Inflammatory macrophage treated with lipopolysaccharide for 1 hour (primary cell): ENCODE data around the gene RASSF1.
A peak's percentile ranks its signal among the peaks of the same experiment; 100 is the strongest.

ENCODE experiments used
- DNase-seq, 2 donors: peaks; one replicate each; pipeline ENCODE4 v3.0.0-alpha.2; 2020 to 2022

RASSF1 gene

GRCh38 chr3:50342813-50343633 lies 2.4 kb upstream of the RASSF1 start:
- no peak for DNase-seq

GRCh38 chr3:50341996-50342650 lies 1.5 kb upstream of the RASSF1 start:
- DNase-seq = no peak

- DNase-seq = no peak
Measured at GRCh38 chr3:50341537-50341936, 901 bp upstream of the RASSF1 start.

- DNase-seq = no peak
Measured at GRCh38 chr3:50340147-50340447, 539 bp downstream of the RASSF1 start.

GRCh38 chr3:50339485-50340146 lies 1.0 kb downstream of the RASSF1 start:
- DNase-seq = no peak

- peak in 1 of 2 donors; percentile 56 for DNase-seq
Measured at GRCh38 chr3:50338965-50339364, 1.7 kb downstream of the RASSF1 start.

- DNase-seq = peak; percentile 99
Measured at GRCh38 chr3:50337175-50337861, 3.3 kb downstream of the RASSF1 start.

GRCh38 chr3:50336452-50337174 lies 4.0 kb downstream of the RASSF1 start:
- no peak for DNase-seq

- DNase-seq = no peak
Measured at GRCh38 chr3:50334339-50335075, 6.1 kb downstream of the RASSF1 start.

GRCh38 chr3:50333744-50334328 lies 6.8 kb downstream of the RASSF1 start:
- no peak for DNase-seq

GRCh38 chr3:50331364-50331907 lies 9.2 kb downstream of the RASSF1 start:
- no peak for DNase-seq

- no peak for DNase-seq
Measured at GRCh38 chr3:50330330-50330729, 10.3 kb downstream of the RASSF1 start.

GRCh38 chr3:50327943-50328691 lies 12.5 kb downstream of the RASSF1 start, which contains the start of gene TUSC2:
Gene TUSC2, minus strand, starts transcription at chr3:50328223. Its CDS starts 124 bp downstream, at chr3:50328099.
- peak; percentile 95 to 97 for DNase-seq

GRCh38 chr3:50327129-50327528 lies 13.5 kb downstream of the RASSF1 start:
- no peak for DNase-seq

- DNase-seq = no peak
Measured at GRCh38 chr3:50326182-50326541, 14.5 kb downstream of the RASSF1 start.

GRCh38 chr3:50325497-50326181 lies 15.0 kb downstream of the RASSF1 start:
- DNase-seq = no peak

- DNase-seq = no peak
Measured at GRCh38 chr3:50325113-50325480, 15.5 kb downstream of the RASSF1 start.

- DNase-seq = peak; percentile 32 to 62
Measured at GRCh38 chr3:50324351-50325112, 16.1 kb downstream of the RASSF1 start.

GRCh38 chr3:50323614-50324199 lies 16.9 kb downstream of the RASSF1 start:
- peak in 1 of 2 donors; percentile 18 for DNase-seq
